Head of caudate nucleus (tissue), 42 donors: Measurements from ENCODE around the gene ACOT8.

Experiments
- DNase-seq, 42 donors: peaks; one replicate each; pipeline versions ENCODE4 v3.0.0 to v3.0.0-alpha.2; 2020 to 2021; ENCODE audit warnings: mixed read lengths in 7 of 42
- intact Hi-C: fragments of 100-400 bp; cut with DNase I; formaldehyde crosslinking; loops from one replicate; pipeline ENCODE4 v1.15.0; 2022

ACOT8 gene

GRCh38 chr20:45861221-45862075, 4.3 kb upstream of the ACOT8 start:
- intact Hi-C loops: no loop called here
- no peak for DNase-seq

GRCh38 chr20:45860560-45861220, 3.5 kb upstream of the ACOT8 start:
- intact Hi-C loops: no loop called here
- DNase-seq: no peak

DNA sequence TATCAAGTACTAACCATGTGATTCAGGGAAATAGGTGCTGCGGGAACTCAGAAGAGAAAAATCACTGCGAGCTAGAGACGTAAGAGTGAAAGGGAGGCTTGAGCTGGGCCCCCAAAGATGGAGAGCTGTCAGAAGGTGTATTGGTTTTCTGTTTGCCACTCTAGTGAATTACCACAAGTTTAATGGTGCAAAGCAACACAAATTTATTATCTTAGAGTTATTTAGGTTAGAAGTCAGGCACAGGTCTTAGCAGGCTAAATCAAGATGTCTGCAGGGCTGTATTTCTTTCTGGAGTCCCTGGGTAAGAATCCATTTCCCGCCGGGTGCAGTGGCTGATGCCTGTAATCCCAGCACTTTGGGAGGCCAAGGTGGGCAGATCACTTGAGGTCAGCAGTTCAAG, 2.7 kb upstream of the ACOT8 start:
- intact Hi-C loops: no loop called here
- DNase-seq: no peak

DNA sequence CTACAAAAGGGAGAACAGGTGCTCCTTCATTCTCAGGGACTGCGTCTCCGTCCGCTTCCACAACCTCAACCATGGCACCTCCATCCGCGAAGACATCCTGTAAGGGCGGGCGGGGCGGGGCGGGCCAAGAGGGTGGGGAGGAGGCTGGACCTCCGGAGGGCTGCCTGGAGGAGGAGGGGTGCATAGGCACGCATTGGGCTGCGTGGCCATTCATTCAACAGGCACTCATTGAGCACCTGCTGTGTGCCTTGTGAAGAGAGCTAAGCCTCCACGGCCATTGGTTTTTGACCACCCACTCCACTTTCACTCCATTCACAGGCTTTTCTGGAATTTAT, 657 bp upstream of the ACOT8 start:
- intact Hi-C loops: no loop called here
- DNase-seq: peak in 6 of 42 donors; percentile 11 to 62 (median 40)

GRCh38 chr20:45853484-45853883, 3.7 kb downstream of the ACOT8 start:
- intact Hi-C loops: no loop called here
- DNase-seq: no peak

GRCh38 chr20:45852326-45852725, 4.9 kb downstream of the ACOT8 start:
- no peak for DNase-seq
- intact Hi-C loops: no loop called here

DNA sequence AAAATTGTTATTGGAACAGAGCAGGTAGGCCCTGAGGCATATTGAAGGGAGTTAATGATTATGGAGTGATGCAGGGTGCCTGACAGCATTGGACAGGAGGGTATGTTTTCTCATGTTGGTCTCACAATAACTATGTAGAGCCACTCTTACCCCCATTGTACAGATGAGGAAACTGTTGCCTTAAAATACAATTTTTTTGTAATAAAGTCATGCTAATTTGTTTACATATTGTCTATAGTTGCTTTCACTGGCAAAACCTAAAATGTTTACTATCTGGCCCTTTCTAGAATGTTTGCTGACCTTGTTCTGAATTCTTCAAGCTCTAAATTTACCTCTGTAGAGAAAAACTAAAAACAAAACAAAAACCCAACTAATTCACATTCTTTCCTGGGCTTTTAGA, 5.7 kb downstream of the ACOT8 start:
- intact Hi-C loops: no loop called here
- DNase-seq: no peak

DNA sequence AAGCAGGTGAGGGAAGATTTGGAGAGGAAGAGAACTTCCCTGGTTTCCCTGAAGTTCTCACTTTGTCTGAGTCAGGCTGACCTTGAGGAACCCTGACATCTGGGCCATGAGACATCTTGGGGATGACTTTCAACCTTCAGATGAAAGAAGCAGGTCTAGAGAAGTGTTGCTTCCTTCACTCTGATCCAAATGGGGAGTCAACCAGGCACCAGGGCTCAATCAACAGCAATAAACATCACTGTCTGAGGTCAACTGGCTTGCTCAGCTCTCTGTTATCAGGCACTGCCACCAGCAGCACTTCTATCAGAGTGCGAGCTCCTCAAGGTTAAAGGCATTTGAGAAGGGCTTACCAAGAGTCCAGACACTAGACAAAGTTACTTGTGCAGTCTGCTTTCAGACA, 6.3 kb downstream of the ACOT8 start:
- intact Hi-C loops: no loop called here
- no peak for DNase-seq

DNA sequence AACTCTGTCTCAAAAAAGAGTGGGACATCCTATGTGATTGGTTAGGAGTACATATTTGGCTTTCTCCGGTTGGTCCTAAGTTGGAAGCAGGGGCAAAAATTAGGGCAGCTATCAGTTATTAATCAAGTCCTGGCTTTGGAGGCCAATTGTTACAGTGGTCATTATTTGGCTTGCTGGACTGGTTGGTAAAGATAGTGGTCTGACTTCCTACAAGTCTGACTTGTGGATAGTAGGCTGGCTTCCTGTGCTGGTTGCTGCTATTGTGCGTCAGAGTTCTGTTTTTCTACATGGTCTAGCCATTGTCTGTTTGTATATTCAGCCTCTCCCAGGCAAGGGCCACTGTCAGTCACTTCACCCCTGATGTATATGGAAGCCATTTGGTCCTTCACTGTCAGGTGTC, 7.0 kb downstream of the ACOT8 start:
- intact Hi-C loops: no loop called here
- DNase-seq: no peak

DNA sequence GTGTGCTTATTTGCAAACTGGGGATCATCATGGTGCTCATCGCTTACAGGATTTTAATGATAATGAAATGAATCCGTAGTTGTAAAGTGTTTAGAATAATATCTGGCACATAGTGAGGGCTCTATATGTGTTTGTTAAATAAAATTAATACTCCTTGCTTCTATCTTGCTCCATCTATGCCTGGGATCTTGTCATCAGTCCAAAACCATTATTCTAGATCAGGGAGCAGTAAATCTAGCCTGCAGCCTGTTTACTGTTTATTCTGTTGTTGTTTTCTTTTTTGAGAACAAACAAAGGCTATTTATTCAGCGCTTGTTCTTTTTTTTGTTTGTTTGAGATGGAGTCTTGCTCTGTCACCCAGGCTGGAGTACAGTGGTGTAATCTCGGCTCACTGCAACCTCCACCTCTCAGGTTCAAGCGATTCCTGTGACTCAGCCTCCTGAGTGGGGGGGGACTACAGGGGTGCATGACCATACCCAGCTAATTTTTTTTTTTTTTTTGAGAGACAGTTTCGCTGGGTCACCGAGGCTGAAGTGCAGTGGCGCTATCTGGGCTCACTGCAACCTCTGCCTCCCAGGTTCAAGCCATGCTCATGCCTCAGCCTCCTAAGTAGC, 8.1 kb downstream of the ACOT8 start:
- intact Hi-C loops: no loop called here

GRCh38 chr20:45848421-45848820, 8.8 kb downstream of the ACOT8 start:
- intact Hi-C loops: no loop called here
- DNase-seq: no peak

More for the DNA sequence above, 8.1 kb downstream of the ACOT8 start:
- no peak for DNase-seq

- DNase-seq: no peak
- intact Hi-C loops: no loop called here
Measured at GRCh38 chr20:45845452-45845851, 11.7 kb downstream of the ACOT8 start.

DNA sequence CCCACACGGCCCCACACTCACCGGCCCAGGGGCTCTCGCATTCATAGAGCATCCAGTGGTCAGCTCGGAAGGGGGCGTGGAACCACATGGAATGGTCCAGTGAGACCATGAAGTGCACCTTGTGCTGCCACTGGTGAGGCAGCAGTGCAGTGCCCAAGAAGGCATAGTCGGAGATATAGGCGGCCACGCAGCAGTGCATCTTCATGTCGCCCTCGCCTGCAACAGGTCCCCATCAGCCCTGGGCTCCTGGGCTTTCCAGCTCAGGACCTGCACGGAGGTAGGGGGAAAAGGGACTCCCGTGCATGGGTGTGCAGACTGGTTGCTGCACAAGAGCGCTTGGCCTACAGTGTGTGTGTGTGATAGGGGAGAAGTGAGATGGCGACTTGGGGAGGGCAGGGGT, 13.7 kb downstream of the ACOT8 start:
- intact Hi-C loops: no loop called here

GRCh38 chr20:45842169-45842812, 14.9 kb downstream of the ACOT8 start:
- intact Hi-C loops: no loop called here
- DNase-seq: no peak

More for the DNA sequence above, 13.7 kb downstream of the ACOT8 start:
- DNase-seq: no peak

- intact Hi-C loops: no loop called here
- DNase-seq: no peak
Measured at GRCh38 chr20:45841407-45842129, 15.6 kb downstream of the ACOT8 start.

GRCh38 chr20:45840700-45841198, 16.4 kb downstream of the ACOT8 start:
- no peak for DNase-seq
- intact Hi-C loops: no loop called here

DNA sequence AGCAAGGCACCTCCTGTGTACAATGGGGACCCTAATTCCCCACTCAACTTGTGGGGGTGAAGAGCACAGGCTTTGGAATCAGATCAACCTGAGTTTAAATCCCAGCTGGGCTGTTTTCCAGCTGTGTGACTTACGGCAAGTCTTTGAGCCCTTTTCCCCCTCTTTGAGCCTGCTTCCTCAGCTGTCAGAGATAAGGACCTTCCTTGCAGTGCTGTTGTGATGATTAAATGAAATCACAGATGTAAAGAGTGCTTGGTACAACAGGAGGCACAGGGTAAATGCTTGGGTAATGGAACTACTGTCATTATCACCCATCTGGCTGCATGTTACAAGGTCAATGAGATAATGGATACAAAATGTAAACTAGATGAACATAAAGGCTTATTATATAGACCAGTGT, 20.4 kb downstream of the ACOT8 start:
- intact Hi-C loops: no loop called here
- DNase-seq: no peak

DNA sequence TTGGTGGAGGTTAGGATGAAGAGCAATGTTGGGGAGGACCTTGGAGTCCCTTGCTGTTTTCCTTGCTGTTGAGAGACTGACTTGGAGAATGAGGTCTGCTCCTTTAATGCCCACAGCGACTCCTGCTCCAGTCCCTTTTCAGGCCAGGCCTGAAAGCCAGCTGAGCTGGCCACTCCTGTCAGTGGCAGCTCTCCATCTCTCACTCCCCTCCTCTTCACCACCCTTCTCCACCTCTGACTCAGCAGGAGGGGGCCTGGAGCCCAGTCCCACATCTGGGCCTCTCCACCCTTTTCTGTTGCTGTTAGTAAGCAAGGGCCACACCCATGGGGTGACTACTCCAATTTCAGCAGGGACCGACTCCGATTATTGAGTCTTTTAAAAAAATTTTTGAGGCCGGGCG, 21.4 kb downstream of the ACOT8 start:
- peak in 3 of 42 donors; percentile 19 to 56 (median 33) for DNase-seq
- intact Hi-C loops: no loop called here

- intact Hi-C loops: no loop called here
- DNase-seq: no peak
Measured at GRCh38 chr20:45835329-45835765, 21.8 kb downstream of the ACOT8 start.
